Left lung (tissue), 10 donors: Measurements from ENCODE around the gene SARNP. TPM values are rescaled to one million over a fixed set of nuclear protein-coding genes. Genes with fewer than 3 reads are reported as not detected.

Experiments
- ATAC-seq: fragments of 200-7000 bp; cut with Tn5 transposase; one replicate; pipeline ENCODE4 v1.9.1; 2020; ENCODE audit warnings: moderate library complexity
- DNase-seq, 4 donors: peaks; one replicate each; pipeline ENCODE4 v3.0.0-alpha.2; 2013 to 2020
- H3K27ac ChIP-seq, 2 donors: fragments of 200-600 bp; sonication (generic) in 1 of 2; one replicate each; pipeline versions ENCODE4 v1.5.0 to v1.8.0; 2020 to 2021
- H3K27me3 ChIP-seq, 2 donors: fragments of 200-600 bp; sonication (generic) in 1 of 2; one replicate each; pipeline versions ENCODE4 v1.5.0 to v1.8.0; 2020 to 2021
- H3K36me3 ChIP-seq, 2 donors: fragments of 200-600 bp; sonication (generic) in 1 of 2; one replicate each; pipeline versions ENCODE4 v1.5.0 to v1.8.0; 2020 to 2021
- H3K4me1 ChIP-seq, 2 donors: fragments of 200-600 bp; one replicate each; pipeline ENCODE4 v1.8.0; 2021
- H3K4me3 ChIP-seq, 2 donors: fragments of 200-600 bp; sonication (generic) in 1 of 2; one replicate each; pipeline versions ENCODE4 v1.5.0 to v1.8.0; 2020 to 2021; ENCODE audit warnings: mild to moderate bottlenecking in 1 of 2
- H3K9me3 ChIP-seq, 2 donors: fragments of 200-600 bp; sonication (generic) in 1 of 2; one replicate each; pipeline versions ENCODE4 v1.5.0 to v1.8.0; 2020 to 2021
- intact Hi-C, 2 donors: fragments of 100-400 bp; cut with DNase I; formaldehyde crosslinking; loops; one replicate each; pipeline versions ENCODE4 v1.11.2 to v1.14.2; 2022
- polyA plus RNA-seq, 6 donors: library from polyadenylated mRNA; unstranded; fragments of 120-200 nt; gene quantifications; one replicate each; pipeline ENCODE4 v1.2.1, GENCODE V29; 2013; ENCODE audit not compliant: insufficient read length in 6 of 6
- total RNA-seq, 2 donors: library from RNA; stranded (reverse); fragmentation: NEBNext Ultra II Directional; extraction: Animal tissue kit (Norgen Biotek cat#: 25700); gene quantifications; one replicate each; pipeline ENCODE4 v1.2.1, GENCODE V29; 2021
- TF ChIP-seq, protein P1 (sequence below), 2 donors: fragments of 200-600 bp; sonication (generic) in 1 of 2; IDR thresholded peaks; one replicate each; pipeline versions ENCODE4 v1.5.0 to v1.8.0; 2021; ENCODE audit warnings: antibody characterized with exemption in 2 of 2
- donor health status: DM: no; HTN: yes; CAD: no.
- donor health status: DM: no; HTN: no; CAD: no.

SARNP gene
- total and polyA plus RNA-seq, 8 donors, result 49.4 to 128 (median 99.2) TPM

DNA sequence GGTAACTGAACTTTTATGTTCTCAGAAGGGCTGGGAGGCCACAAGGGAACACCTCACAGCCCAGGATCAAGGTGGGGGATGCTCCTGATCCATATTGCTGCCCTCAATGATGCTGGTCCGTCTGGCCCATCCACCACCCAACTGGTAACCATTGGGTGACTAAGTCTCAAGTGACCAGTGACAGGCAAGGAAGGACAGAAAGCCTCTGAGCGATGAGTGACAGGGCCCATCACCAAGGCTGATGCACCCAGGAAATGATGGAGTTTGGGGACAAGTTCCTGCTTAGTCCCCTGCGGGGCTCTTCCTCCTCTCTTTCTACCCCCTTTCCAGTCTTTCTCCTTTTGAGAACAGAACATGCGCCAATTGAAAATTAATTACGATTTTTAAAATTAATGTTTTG, 27.8 kb upstream of the SARNP start:
- Histone ChIP-seq H3K27ac (peak overlapping the region; percentile 45 to 65), H3K4me1 (peaks cover 14 to 49% of the 10 kb centered on the region in 2 donors), H3K9me3 (no peaks in the 10 kb centered on the region), H3K36me3 (no peaks in the 10 kb centered on the region), H3K27me3 (no peaks in the 10 kb centered on the region), H3K4me3 (no peak overlapping the region)
- intact Hi-C loops, result no loop called here
- TF ChIP-seq, protein P1, sequence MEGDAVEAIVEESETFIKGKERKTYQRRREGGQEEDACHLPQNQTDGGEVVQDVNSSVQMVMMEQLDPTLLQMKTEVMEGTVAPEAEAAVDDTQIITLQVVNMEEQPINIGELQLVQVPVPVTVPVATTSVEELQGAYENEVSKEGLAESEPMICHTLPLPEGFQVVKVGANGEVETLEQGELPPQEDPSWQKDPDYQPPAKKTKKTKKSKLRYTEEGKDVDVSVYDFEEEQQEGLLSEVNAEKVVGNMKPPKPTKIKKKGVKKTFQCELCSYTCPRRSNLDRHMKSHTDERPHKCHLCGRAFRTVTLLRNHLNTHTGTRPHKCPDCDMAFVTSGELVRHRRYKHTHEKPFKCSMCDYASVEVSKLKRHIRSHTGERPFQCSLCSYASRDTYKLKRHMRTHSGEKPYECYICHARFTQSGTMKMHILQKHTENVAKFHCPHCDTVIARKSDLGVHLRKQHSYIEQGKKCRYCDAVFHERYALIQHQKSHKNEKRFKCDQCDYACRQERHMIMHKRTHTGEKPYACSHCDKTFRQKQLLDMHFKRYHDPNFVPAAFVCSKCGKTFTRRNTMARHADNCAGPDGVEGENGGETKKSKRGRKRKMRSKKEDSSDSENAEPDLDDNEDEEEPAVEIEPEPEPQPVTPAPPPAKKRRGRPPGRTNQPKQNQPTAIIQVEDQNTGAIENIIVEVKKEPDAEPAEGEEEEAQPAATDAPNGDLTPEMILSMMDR (IDR thresholded peaks at IDR 0.05), result no peak
- no peak for ATAC-seq
- no peak for DNase-seq

DNA sequence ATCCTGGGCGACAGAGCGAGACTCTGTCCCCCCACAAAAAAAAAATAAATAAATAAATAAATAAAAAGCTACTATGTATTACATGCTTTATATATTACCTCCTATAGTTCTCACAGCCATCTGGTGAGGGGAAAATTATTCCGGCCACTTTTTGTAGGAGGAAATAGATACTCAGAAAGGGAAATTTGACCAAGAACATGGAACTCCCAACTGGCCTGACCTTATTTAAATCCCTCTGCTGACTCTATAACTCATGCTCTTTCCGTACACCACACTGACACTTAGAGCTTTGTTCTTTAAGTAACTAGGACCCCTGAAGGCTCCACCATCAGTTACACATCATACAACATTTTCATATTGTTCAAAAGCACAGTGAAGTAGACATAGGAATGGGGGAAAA, 27.4 kb upstream of the SARNP start:
- DNase-seq, result no peak
- ATAC-seq, result no peak
- Histone ChIP-seq H3K4me3 (no peak overlapping the region), H3K36me3 (no peaks in the 10 kb centered on the region), H3K4me1 (peaks cover 11 to 45% of the 10 kb centered on the region in 2 donors), H3K27me3 (no peaks in the 10 kb centered on the region), H3K27ac (peak overlapping the region; percentile 45 to 65), H3K9me3 (no peaks in the 10 kb centered on the region)
- intact Hi-C loops, result no loop called here
- TF ChIP-seq, protein P1 (IDR thresholded peaks at IDR 0.05), result no peak

DNA sequence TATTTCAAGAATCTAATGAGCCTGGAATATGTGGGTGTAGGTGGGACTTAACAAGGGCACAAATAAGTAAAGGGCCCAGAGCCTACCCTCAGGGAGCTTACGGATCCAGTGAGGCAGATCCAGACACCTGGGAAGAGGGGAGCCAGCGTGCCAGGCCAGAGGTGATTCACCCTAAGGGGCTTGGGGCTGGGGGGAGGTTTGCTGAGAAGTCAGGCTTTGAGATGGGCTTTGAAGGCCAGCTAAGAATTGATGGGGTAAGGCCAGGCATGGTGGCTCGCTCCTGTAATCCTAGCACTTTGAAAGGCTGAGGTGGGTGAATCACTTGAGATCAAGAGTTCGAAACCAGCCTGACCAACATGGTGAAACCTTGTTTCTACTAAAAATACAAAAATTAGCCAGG, 25.9 kb upstream of the SARNP start:
- intact Hi-C loops, result no loop called here
- Histone ChIP-seq H3K36me3 (peaks cover 0 to 13% of the 10 kb centered on the region in 2 donors), H3K4me3 (no peak overlapping the region), H3K9me3 (no peaks in the 10 kb centered on the region), H3K4me1 (peaks cover 5 to 36% of the 10 kb centered on the region in 2 donors), H3K27ac (no peak overlapping the region), H3K27me3 (no peaks in the 10 kb centered on the region)
- ATAC-seq (no peak), DNase-seq (no peak)
- TF ChIP-seq, protein P1 (IDR thresholded peaks at IDR 0.05), result no peak

DNA sequence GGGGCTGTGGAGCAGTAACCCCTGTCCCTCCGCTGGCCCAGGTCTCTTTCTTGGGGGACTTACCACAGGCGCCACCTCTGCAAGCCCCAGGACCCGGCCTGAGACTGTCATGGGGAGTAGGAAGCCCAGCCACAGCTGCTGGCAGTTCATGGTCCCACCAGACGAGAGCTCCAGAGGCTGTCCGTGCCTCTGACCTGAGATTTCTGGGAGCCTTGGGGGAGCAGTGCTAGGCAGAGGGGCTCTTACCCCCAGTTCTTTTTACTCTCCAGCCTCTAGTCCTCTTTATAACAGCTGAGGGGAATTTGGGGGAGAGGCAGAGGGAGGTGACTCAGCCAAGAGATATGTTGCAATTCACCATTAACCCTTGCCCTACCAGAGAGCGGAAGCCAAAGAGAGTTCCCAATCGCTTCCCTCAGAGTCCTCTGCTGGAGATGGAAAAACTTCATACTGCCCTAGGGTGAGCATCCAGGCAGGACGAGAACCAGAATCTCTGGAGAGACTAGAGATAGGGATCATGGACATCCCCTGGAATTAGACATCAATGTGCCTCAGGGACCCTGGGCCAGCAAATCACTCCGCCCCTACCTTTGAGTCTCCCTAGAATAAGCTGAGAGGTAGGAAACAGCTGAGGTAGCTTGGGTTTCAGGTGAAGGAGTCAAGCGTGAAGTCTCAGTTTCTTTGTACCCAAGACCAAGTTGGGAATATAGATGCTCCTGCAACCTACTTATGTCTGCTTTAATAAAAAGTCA, 25.3 kb upstream of the SARNP start, which contains the start of gene MMP19:
TSS of gene MMP19 (minus strand) at position 256 of the 749 bp plus-strand sequence. CDS start at position 150, 106 bp downstream.
- TF ChIP-seq, protein P1 (IDR thresholded peaks at IDR 0.05), result no peak
- H3K36me3 ChIP-seq, result peaks cover 0 to 15% of the 10 kb centered on the region in 2 donors
- ATAC-seq (peak; percentile 61), DNase-seq (peak in 2 of 4 donors; percentile 69 to 82)
- H3K4me3 ChIP-seq, result peak within 1 kb of the TSS; percentile 37 to 54
- H3K4me1 ChIP-seq, result peaks cover 5 to 34% of the 10 kb centered on the region in 2 donors
- no peaks in the 10 kb centered on the region for H3K27me3 ChIP-seq
- H3K9me3 ChIP-seq, result no peaks in the 10 kb centered on the region
- peak within 1 kb of the TSS; percentile 15 to 69 for H3K27ac ChIP-seq
- intact Hi-C loops, result no loop called here

DNA sequence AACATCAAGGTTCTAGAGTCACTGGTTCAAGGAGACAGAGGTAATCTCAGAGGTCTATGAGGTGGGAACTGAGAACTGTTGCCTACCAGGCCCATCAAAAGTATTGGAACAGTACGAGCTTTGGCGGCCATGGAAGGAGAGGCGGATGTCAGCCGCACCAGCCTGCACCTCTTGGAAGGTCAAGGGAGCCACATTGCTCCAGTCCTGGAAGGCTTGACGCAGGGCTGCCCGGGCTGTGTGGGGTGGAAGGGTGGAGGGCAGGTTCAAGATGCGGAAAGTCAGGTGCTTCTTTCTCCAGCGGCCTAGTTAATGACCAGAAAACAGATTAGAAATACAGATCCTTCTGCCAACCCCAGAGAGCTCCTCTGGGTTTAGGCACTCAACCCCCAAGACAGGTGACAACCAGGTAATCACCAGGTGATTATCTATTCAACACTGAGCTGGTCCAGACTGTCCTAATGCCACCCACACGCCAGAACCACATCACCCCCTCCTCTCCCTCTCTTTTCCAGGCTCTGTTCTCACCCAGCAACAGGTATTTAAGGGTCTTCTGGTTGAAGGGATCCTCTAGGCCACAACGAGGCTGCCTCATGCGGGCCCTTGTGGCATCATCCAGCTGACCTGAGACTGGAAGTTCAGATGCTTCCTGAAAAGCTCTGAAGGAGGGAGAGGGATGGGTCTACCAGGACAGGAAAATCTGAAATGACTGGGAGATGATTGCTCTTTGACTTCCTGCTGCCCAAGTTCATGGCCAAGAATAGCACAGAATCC, 23.2 kb upstream of the SARNP start:
- no peak for ATAC-seq
- Histone ChIP-seq H3K27me3 (no peaks in the 10 kb centered on the region), H3K4me1 (peaks cover 0 to 13% of the 10 kb centered on the region in 2 donors), H3K36me3 (peaks cover 0 to 15% of the 10 kb centered on the region in 2 donors), H3K27ac (no peak overlapping the region), H3K4me3 (peak overlapping the region in 1 of 2 donors; percentile 54), H3K9me3 (no peaks in the 10 kb centered on the region)
- TF ChIP-seq, protein P1 (IDR thresholded peaks at IDR 0.05), result no peak
- no peak for DNase-seq
- intact Hi-C loops, result no loop called here
